ENCODE data around the gene SMCP.

SMCP gene

GRCh38 chr1:152884966-152885624, 7.0 kb downstream of the SMCP start:
- H3K4me3 ChIP-seq (ENCODE audit: low read depth, low read length): no peak overlapping the region
- no peak for TF ChIP-seq CTCF (IDR thresholded peaks at IDR 0.05; ENCODE audit: insufficient read depth, low read depth, low read length, missing control alignments)
- DNase-seq (ENCODE audit: low read depth): no peak

- no peak for DNase-seq (ENCODE audit: low read depth)
- TF ChIP-seq CTCF (IDR thresholded peaks at IDR 0.05; ENCODE audit: insufficient read depth, low read depth, low read length, missing control alignments): no peak
Measured at GRCh38 chr1:152886085-152886484, 8.0 kb downstream of the SMCP start.

GRCh38 chr1:152886758-152887409, 8.8 kb downstream of the SMCP start:
- TF ChIP-seq CTCF (IDR thresholded peaks at IDR 0.05; ENCODE audit: insufficient read depth, low read depth, low read length, missing control alignments): no peak
- no peak for DNase-seq (ENCODE audit: low read depth)
- no peak overlapping the region for H3K4me3 ChIP-seq (ENCODE audit: low read depth, low read length)

More at GRCh38 chr1:152886085-152886484, 8.0 kb downstream of the SMCP start:
- H3K4me3 ChIP-seq (ENCODE audit: low read depth, low read length): no peak overlapping the region

GRCh38 chr1:152888126-152888525, 10.0 kb downstream of the SMCP start:
- H3K4me3 ChIP-seq (ENCODE audit: low read depth, low read length): no peak overlapping the region
- DNase-seq (ENCODE audit: low read depth): no peak
- no peak for TF ChIP-seq CTCF (IDR thresholded peaks at IDR 0.05; ENCODE audit: insufficient read depth, low read depth, low read length, missing control alignments)

GRCh38 chr1:152899027-152899426, 20.9 kb downstream of the SMCP start:
- no peak for TF ChIP-seq CTCF (IDR thresholded peaks at IDR 0.05; ENCODE audit: insufficient read depth, low read depth, low read length, missing control alignments)
- H3K4me3 ChIP-seq (ENCODE audit: low read depth, low read length): no peak overlapping the region
- DNase-seq (ENCODE audit: low read depth): no peak

GRCh38 chr1:152899883-152900282, 21.8 kb downstream of the SMCP start:
- DNase-seq (ENCODE audit: low read depth): no peak
- no peak overlapping the region for H3K4me3 ChIP-seq (ENCODE audit: low read depth, low read length)
- no peak for TF ChIP-seq CTCF (IDR thresholded peaks at IDR 0.05; ENCODE audit: insufficient read depth, low read depth, low read length, missing control alignments)

Measured in GM12865 (cell line).